Suprapubic skin (tissue), 3 donors: ENCODE results near the gene RXRA.

Experiments
- POLR2A ChIP-seq, 2 donors: fragments of 450-650 bp; IDR thresholded peaks; one replicate each; pipeline ENCODE4 v1.6.1; 2017; ENCODE audit warnings: antibody characterized with exemption in 2 of 2, mild to moderate bottlenecking in 2 of 2, moderate library complexity in 2 of 2
- TF ChIP-seq, protein P1 (sequence below), 2 donors: fragments of 200-600 bp in 1 of 2; fragments of 450-650 bp in 1 of 2; sonication (generic) in 1 of 2; IDR thresholded peaks; one replicate each; pipeline ENCODE4 v1.5.1; 2016 to 2019; ENCODE audit warnings: antibody characterized with exemption in 2 of 2, mild to moderate bottlenecking in 1 of 2, moderate library complexity in 1 of 2

DNA sequence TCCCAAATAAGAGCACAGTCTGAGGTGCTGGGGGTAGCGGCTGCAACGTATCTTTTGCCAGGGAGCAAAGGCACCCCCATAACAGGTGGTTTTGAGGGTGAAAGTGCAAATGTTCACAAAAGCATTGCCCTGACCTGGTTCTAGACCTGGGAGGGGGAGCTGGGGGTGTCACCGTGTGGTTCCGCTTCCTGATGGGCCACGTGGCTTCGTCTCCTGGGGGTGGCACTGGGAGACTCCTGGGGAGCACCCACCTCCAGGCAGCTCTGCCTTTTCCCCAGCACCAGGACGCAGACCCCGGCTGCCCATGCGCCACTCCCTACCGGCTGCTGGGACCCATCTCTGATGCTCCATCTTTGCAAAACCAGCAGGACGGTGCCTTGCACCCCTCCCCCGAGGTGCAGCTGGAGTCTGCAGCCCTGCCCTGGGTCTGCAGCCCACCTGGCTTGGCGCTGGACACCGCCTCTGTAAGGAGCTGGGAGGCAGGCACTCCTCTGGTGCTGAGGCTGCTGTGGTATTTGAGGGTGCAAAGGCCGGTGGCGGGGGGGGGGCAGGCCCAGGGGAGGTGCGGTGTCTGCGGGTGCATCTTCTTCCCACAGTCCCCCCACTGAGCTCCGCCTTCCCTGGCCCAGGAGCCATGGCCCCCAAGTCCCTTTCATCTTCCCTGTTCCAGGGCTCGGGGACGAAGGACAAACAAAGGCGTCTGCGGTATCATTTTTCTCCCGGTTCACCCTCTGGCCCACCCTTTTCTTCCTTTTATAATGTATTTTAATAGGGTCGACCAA is 29.8 kb upstream of the RXRA start:
- TF ChIP-seq POLR2A (IDR thresholded peaks at IDR 0.05) = no peak
- TF ChIP-seq, protein P1, sequence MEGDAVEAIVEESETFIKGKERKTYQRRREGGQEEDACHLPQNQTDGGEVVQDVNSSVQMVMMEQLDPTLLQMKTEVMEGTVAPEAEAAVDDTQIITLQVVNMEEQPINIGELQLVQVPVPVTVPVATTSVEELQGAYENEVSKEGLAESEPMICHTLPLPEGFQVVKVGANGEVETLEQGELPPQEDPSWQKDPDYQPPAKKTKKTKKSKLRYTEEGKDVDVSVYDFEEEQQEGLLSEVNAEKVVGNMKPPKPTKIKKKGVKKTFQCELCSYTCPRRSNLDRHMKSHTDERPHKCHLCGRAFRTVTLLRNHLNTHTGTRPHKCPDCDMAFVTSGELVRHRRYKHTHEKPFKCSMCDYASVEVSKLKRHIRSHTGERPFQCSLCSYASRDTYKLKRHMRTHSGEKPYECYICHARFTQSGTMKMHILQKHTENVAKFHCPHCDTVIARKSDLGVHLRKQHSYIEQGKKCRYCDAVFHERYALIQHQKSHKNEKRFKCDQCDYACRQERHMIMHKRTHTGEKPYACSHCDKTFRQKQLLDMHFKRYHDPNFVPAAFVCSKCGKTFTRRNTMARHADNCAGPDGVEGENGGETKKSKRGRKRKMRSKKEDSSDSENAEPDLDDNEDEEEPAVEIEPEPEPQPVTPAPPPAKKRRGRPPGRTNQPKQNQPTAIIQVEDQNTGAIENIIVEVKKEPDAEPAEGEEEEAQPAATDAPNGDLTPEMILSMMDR (IDR thresholded peaks at IDR 0.05) = no peak
